Nephron progenitor cell (in vitro differentiated cells): ENCODE results near the gene TRPV5.

Source experiments
- DNase-seq: peaks from one replicate; pipeline ENCODE4 v3.0.0; 2021
- H3K27ac Mint-ChIP-seq: 2 replicates; pipeline ENCODE4 v1.8.0; 2021; ENCODE audit warnings: mild to moderate bottlenecking, moderate library complexity, mixed read lengths
- H3K27me3 Mint-ChIP-seq: 2 replicates; pipeline ENCODE4 v1.8.0; 2021; ENCODE audit warnings: mild to moderate bottlenecking, low read depth, mixed read lengths; ENCODE audit not compliant: poor library complexity
- H3K36me3 Mint-ChIP-seq: 2 replicates; pipeline ENCODE4 v1.8.0; 2021; ENCODE audit warnings: low read depth, mixed read lengths
- H3K4me1 Mint-ChIP-seq: 2 replicates; pipeline ENCODE4 v1.8.0; 2021; ENCODE audit warnings: mixed read lengths
- H3K4me3 Mint-ChIP-seq: 2 replicates; pipeline ENCODE4 v1.8.0; 2021; ENCODE audit warnings: mild to moderate bottlenecking, moderate library complexity, mixed read lengths
- H3K9me3 Mint-ChIP-seq: 2 replicates; pipeline ENCODE4 v1.8.0; 2021; ENCODE audit warnings: mild to moderate bottlenecking, moderate library complexity, mixed read lengths
- CTCF ChIP-seq: fragments of 200-600 bp; sonication (generic); IDR thresholded peaks from 2 replicates; pipeline ENCODE4 v1.5.0; 2021; ENCODE audit warnings: antibody characterized with exemption

Gene TRPV5

GRCh38 chr7:142918901-142919300 lies 14.6 kb downstream of the TRPV5 start:
- no peak overlapping the region for H3K4me3 Mint-ChIP-seq
- DNase-seq = no peak
- no peaks in the 10 kb centered on the region for H3K36me3 Mint-ChIP-seq
- H3K9me3 Mint-ChIP-seq = no peaks in the 10 kb centered on the region
- H3K27ac Mint-ChIP-seq = no peak overlapping the region
- H3K4me1 Mint-ChIP-seq = peaks cover 7% of the 10 kb centered on the region
- H3K27me3 Mint-ChIP-seq = peaks cover 16% of the 10 kb centered on the region
- no peak for TF ChIP-seq CTCF

- no peak for DNase-seq
Observed at GRCh38 chr7:142917447-142917846, 16.1 kb downstream of the TRPV5 start.

GRCh38 chr7:142916508-142916907 lies 17.0 kb downstream of the TRPV5 start:
- DNase-seq = no peak
- Mint-ChIP-seq H3K36me3 (no peaks in the 10 kb centered on the region), H3K27ac (no peak overlapping the region), H3K4me3 (no peak overlapping the region), H3K4me1 (peaks cover 10% of the 10 kb centered on the region), H3K27me3 (peaks cover 17% of the 10 kb centered on the region), H3K9me3 (no peaks in the 10 kb centered on the region)
- TF ChIP-seq CTCF = no peak

More at GRCh38 chr7:142917447-142917846, 16.1 kb downstream of the TRPV5 start:
- H3K27me3 Mint-ChIP-seq = peaks cover 17% of the 10 kb centered on the region
- TF ChIP-seq CTCF = no peak
- no peaks in the 10 kb centered on the region for H3K9me3 Mint-ChIP-seq
- H3K4me3 Mint-ChIP-seq = no peak overlapping the region
- H3K36me3 Mint-ChIP-seq = no peaks in the 10 kb centered on the region
- H3K4me1 Mint-ChIP-seq = peaks cover 10% of the 10 kb centered on the region
- no peak overlapping the region for H3K27ac Mint-ChIP-seq

GRCh38 chr7:142915315-142915714 lies 18.2 kb downstream of the TRPV5 start:
- DNase-seq = no peak
- no peak for TF ChIP-seq CTCF
- H3K27me3 Mint-ChIP-seq = peaks cover 22% of the 10 kb centered on the region
- peaks cover 10% of the 10 kb centered on the region for H3K4me1 Mint-ChIP-seq
- H3K9me3 Mint-ChIP-seq = no peaks in the 10 kb centered on the region
- no peak overlapping the region for H3K4me3 Mint-ChIP-seq
- H3K36me3 Mint-ChIP-seq = no peaks in the 10 kb centered on the region
- no peak overlapping the region for H3K27ac Mint-ChIP-seq

GRCh38 chr7:142914121-142914520 lies 19.4 kb downstream of the TRPV5 start:
- Mint-ChIP-seq H3K4me3 (no peak overlapping the region), H3K9me3 (no peaks in the 10 kb centered on the region), H3K36me3 (no peaks in the 10 kb centered on the region), H3K27me3 (peaks cover 18% of the 10 kb centered on the region), H3K27ac (no peak overlapping the region), H3K4me1 (peaks cover 10% of the 10 kb centered on the region)
- DNase-seq = no peak
- TF ChIP-seq CTCF = no peak

- no peak for TF ChIP-seq CTCF
- Mint-ChIP-seq H3K27me3 (peaks cover 18% of the 10 kb centered on the region), H3K27ac (no peak overlapping the region), H3K4me3 (no peak overlapping the region), H3K36me3 (no peaks in the 10 kb centered on the region), H3K4me1 (peaks cover 10% of the 10 kb centered on the region), H3K9me3 (no peaks in the 10 kb centered on the region)
- DNase-seq = no peak
Observed at GRCh38 chr7:142913566-142913965, 20.0 kb downstream of the TRPV5 start.
